ENCODE data around the gene ZNF362.

DNA sequence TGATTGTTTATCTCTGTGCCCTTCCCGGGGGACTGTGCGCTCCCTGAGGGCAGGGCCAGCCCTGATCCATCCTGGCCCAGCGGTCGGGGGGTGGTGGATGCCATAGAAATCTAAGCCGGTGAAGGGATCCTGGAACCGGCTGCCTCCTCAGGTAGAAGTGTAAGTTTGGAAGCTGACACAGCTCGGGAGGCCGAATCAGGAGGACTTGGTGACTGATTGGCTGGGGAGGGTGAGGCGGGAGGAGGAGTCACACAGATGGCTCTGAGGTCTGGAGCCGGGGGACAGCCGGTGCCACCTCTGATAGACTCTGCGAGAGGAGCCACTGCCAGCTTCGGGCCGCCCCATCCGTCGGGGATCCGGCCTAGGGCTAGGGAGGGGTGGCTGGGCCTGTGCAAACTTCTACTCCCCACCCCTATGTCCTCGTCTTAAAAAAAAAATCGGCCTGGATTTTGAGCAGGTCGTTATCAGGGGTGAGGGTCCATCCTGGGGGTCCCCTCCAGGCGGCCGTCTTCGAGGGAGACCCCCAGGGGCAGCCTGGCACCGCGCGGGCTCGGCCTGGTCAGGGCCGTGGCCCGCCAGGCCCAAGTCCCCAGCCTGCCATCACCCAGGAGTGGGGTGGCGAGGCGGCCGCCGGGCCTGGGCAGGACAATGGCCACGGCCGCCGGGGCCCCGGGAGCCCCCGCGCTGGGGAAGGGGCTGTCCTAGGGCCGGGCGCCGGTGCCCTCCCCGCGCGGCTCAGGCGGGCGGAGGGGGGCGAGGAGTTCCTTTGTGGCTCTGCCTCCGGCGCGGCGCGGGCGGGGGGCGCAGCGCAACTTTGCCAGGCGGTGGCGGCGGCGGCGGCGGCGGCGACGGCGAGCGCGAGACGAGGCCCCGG, 708 bp upstream of the ZNF362 start:
- TF ChIP-seq EZH2 (IDR thresholded peaks at IDR 0.05), result no peak
- TF ChIP-seq, protein P1, sequence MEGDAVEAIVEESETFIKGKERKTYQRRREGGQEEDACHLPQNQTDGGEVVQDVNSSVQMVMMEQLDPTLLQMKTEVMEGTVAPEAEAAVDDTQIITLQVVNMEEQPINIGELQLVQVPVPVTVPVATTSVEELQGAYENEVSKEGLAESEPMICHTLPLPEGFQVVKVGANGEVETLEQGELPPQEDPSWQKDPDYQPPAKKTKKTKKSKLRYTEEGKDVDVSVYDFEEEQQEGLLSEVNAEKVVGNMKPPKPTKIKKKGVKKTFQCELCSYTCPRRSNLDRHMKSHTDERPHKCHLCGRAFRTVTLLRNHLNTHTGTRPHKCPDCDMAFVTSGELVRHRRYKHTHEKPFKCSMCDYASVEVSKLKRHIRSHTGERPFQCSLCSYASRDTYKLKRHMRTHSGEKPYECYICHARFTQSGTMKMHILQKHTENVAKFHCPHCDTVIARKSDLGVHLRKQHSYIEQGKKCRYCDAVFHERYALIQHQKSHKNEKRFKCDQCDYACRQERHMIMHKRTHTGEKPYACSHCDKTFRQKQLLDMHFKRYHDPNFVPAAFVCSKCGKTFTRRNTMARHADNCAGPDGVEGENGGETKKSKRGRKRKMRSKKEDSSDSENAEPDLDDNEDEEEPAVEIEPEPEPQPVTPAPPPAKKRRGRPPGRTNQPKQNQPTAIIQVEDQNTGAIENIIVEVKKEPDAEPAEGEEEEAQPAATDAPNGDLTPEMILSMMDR (IDR thresholded peaks at IDR 0.05), result no peak

Data from neural progenitor cell (in vitro differentiated cells).